Skeletal muscle satellite cell (primary cell): Measurements from ENCODE around the gene SFSWAP.

ENCODE experiments used
- H3K27me3 ChIP-seq: 2 replicates; pipeline ENCODE4 v1.7.0; 2013; ENCODE audit warnings: low read length; ENCODE audit not compliant: control insufficient read depth, insufficient read depth
- H3K36me3 ChIP-seq: 2 replicates; pipeline ENCODE4 v1.7.0; 2013; ENCODE audit warnings: mild to moderate bottlenecking, control low read depth, low read length; ENCODE audit not compliant: insufficient read depth
- H3K4me1 ChIP-seq: 2 replicates; pipeline ENCODE4 v1.7.0; 2013; ENCODE audit warnings: low read length; ENCODE audit not compliant: control insufficient read depth, insufficient read depth
- H3K4me2 ChIP-seq: 2 replicates; pipeline ENCODE4 v1.7.0; 2013; ENCODE audit warnings: mild to moderate bottlenecking, low read length
- H3K4me3 ChIP-seq: 2 replicates; pipeline ENCODE4 v1.7.0; 2013; ENCODE audit warnings: low read length
- H3K9ac ChIP-seq: 2 replicates; pipeline ENCODE4 v1.7.0; 2013; ENCODE audit warnings: mild to moderate bottlenecking, low read depth, low read length, moderate library complexity
- H3K9me3 ChIP-seq: replicated peaks from 2 replicates; pipeline ENCODE4 v1.7.0; 2013; ENCODE audit warnings: mild to moderate bottlenecking, control low read depth, low read length

SFSWAP gene

DNA sequence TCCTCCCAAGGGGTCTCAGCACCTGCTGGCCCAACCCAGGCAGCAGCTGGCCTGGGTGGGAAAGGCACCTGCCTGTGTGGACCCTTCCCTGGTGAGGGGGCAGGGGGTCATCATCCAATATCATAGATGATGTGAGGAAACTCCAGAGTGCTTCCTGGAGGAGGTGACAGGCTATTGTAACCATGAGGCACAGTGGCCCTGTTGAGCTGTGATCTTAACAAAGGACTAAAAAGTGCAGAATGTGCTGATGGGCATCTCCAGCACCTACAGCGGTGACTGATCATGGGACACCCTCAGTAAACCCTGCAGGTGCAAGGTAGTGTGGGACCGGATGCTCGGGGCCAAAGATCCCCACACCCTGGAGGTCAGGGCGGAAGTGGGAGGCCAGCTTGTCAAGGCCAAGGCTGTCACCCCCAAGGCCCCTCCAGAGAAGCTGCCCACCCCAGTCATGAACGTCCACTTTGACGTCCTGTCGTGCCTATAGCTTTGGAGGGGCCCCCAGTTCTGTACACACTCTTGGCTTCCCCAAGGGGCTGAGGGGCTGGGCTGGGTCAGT, 124.8 kb downstream of the SFSWAP start:
- no peak overlapping the region for H3K4me3 ChIP-seq
- H3K4me1 ChIP-seq: peaks cover 11% of the 10 kb centered on the region
- H3K9me3 ChIP-seq: no peaks in the 10 kb centered on the region
- H3K27me3 ChIP-seq: no peaks in the 10 kb centered on the region
- no peak overlapping the region for H3K4me2 ChIP-seq
- H3K9ac ChIP-seq: no peak overlapping the region
- no peaks in the 10 kb centered on the region for H3K36me3 ChIP-seq

DNA sequence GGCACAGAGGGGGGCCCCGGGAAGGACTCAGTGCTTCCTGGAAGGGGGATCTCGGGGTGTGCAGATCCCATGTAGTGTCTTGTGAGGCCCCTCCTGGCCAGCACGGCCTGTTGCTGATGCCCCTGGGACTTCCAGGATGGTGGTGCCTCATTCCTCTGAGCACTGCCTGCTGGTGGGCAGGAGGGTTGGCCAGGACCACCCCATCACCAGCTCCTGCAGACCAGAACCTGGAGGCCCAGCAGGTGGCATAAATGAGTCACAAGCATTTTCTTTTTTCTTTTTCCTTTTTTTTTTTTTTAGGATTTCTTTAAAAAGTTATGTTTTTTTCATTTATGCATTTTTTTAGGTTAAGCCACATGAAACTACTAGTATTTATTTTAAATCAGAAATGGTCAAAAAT, 125.3 kb downstream of the SFSWAP start:
- Histone ChIP-seq H3K4me3 (no peak overlapping the region), H3K36me3 (no peaks in the 10 kb centered on the region), H3K9me3 (no peaks in the 10 kb centered on the region), H3K4me2 (no peak overlapping the region), H3K4me1 (peaks cover 10% of the 10 kb centered on the region), H3K9ac (no peak overlapping the region), H3K27me3 (no peaks in the 10 kb centered on the region)

GRCh38 chr12:131836714-131837397, 126.0 kb downstream of the SFSWAP start:
- H3K4me1 ChIP-seq: peaks cover 6% of the 10 kb centered on the region
- H3K9me3 ChIP-seq: no peaks in the 10 kb centered on the region
- H3K9ac ChIP-seq: no peak overlapping the region
- H3K36me3 ChIP-seq: peaks cover 2% of the 10 kb centered on the region
- H3K27me3 ChIP-seq: no peaks in the 10 kb centered on the region
- H3K4me2 ChIP-seq: no peak overlapping the region
- H3K4me3 ChIP-seq: no peak overlapping the region

DNA sequence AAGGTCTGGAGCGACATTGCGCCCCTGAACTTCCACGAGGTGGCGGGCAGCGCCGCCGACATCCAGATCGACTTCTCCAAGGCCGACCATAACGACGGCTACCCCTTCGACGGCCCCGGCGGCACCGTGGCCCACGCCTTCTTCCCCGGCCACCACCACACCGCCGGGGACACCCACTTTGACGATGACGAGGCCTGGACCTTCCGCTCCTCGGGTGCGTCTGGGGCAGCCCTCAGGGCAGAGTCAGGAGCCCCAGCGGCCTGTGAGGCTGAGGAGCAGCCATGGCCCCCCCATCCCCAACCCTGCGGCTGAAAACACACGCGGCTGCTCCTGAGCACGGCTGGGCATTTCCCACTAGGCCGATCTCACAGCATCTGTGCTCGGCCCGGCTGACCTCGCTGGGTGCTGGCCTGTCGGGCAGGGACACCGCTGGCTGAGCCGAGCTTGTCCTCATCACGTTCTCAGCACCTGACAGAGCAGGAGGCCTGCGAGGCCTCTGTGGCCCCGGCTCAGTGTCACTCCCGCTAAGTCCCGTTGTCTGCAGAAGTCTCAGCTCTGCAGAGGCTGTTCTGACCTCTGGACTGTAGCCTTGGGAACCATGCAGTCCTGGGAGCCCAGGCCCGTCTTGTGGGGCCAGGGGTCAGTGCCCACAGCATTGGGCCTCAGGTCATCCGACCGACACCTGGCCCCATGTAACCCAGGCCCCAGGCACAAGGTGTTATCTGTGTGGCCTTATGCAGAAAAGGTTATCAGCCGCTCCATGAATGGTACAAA, 129.9 kb downstream of the SFSWAP start:
- H3K36me3 ChIP-seq: peaks cover 5% of the 10 kb centered on the region
- no peaks in the 10 kb centered on the region for H3K27me3 ChIP-seq
- H3K4me1 ChIP-seq: no peaks in the 10 kb centered on the region
- no peak overlapping the region for H3K4me2 ChIP-seq
- H3K9me3 ChIP-seq: no peaks in the 10 kb centered on the region
- H3K9ac ChIP-seq: no peak overlapping the region
- H3K4me3 ChIP-seq: no peak overlapping the region

- Histone ChIP-seq H3K9me3 (no peaks in the 10 kb centered on the region), H3K9ac (no peak overlapping the region), H3K4me1 (no peaks in the 10 kb centered on the region), H3K36me3 (peaks cover 5% of the 10 kb centered on the region), H3K4me3 (no peak overlapping the region), H3K27me3 (no peaks in the 10 kb centered on the region), H3K4me2 (no peak overlapping the region)
Measured at GRCh38 chr12:131841547-131841946, 130.7 kb downstream of the SFSWAP start.

DNA sequence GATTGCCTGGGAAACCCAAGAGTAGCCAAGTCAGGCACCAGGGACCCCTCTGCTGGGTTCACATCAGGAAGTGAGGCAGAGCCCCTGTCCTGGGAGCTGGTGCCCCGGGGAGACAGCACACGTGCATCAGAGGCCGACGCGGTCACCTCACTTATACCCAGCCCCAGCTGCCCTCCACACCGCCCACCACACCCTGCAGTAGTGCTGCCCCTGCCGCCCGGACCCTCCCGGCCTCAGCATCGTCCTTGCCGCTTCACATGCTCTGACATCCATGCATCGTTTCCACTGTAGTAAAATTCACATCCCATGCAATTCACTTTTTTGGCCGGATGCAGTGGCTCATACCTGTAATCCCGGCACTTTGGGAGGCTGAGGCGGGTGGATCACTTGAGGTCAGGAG, 131.3 kb downstream of the SFSWAP start:
- H3K4me1 ChIP-seq: no peaks in the 10 kb centered on the region
- H3K4me3 ChIP-seq: no peak overlapping the region
- H3K9ac ChIP-seq: no peak overlapping the region
- H3K9me3 ChIP-seq: no peaks in the 10 kb centered on the region
- peaks cover 5% of the 10 kb centered on the region for H3K36me3 ChIP-seq
- H3K4me2 ChIP-seq: no peak overlapping the region
- H3K27me3 ChIP-seq: no peaks in the 10 kb centered on the region

DNA sequence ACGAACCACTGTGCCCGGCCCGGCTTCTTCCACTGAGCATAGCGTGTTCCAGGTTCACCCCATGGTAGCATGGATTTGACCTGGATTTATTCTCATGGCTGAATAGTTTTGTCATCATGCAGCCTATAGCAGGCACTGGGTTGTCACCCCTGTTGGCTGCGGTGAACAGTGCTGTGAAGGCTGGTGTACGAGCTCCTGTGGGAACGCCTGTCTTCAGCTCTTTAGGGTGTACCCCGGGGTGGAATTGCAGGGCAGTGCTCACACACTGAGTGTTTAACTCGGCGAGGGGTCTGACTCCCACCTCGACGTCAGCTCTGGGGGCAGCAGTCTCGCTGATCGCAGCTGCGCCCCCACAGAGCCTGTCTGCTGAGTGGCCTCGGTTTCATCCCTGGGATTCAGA, 132.6 kb downstream of the SFSWAP start:
- Histone ChIP-seq H3K9ac (no peak overlapping the region), H3K4me2 (no peak overlapping the region), H3K4me1 (no peaks in the 10 kb centered on the region), H3K27me3 (no peaks in the 10 kb centered on the region), H3K9me3 (no peaks in the 10 kb centered on the region), H3K36me3 (peaks cover 5% of the 10 kb centered on the region), H3K4me3 (no peak overlapping the region)

DNA sequence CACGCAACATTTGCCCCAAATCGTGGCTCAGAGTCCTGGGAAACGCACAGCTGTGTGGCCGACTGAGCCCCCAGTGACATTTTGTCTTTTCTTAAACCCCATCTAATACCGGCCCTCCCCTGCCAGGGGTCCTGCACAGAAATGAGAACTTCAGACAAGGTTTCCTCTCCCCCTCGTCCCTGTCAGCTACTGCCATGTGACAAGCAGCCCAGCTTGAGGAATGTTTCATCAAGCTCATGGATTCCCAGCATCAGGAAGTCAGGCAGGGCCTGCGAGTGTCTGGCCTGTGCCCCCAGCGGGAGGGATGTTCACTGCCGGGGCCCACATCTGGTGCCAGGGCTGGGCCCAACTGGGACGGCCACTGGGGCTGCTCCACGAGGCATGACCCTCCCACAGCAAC, 133.2 kb downstream of the SFSWAP start:
- no peak overlapping the region for H3K4me3 ChIP-seq
- H3K4me1 ChIP-seq: no peaks in the 10 kb centered on the region
- no peaks in the 10 kb centered on the region for H3K27me3 ChIP-seq
- no peaks in the 10 kb centered on the region for H3K9me3 ChIP-seq
- no peak overlapping the region for H3K9ac ChIP-seq
- peaks cover 5% of the 10 kb centered on the region for H3K36me3 ChIP-seq
- no peak overlapping the region for H3K4me2 ChIP-seq

GRCh38 chr12:131844656-131845055, 133.8 kb downstream of the SFSWAP start:
- H3K4me1 ChIP-seq: no peaks in the 10 kb centered on the region
- H3K4me3 ChIP-seq: no peak overlapping the region
- no peaks in the 10 kb centered on the region for H3K27me3 ChIP-seq
- H3K4me2 ChIP-seq: no peak overlapping the region
- H3K36me3 ChIP-seq: peaks cover 5% of the 10 kb centered on the region
- H3K9ac ChIP-seq: no peak overlapping the region
- no peaks in the 10 kb centered on the region for H3K9me3 ChIP-seq

GRCh38 chr12:131845121-131845520, 134.2 kb downstream of the SFSWAP start:
- no peak overlapping the region for H3K4me2 ChIP-seq
- no peaks in the 10 kb centered on the region for H3K4me1 ChIP-seq
- no peaks in the 10 kb centered on the region for H3K9me3 ChIP-seq
- H3K9ac ChIP-seq: no peak overlapping the region
- peaks cover 5% of the 10 kb centered on the region for H3K36me3 ChIP-seq
- H3K27me3 ChIP-seq: no peaks in the 10 kb centered on the region
- no peak overlapping the region for H3K4me3 ChIP-seq

- Histone ChIP-seq H3K27me3 (no peaks in the 10 kb centered on the region), H3K9ac (no peak overlapping the region), H3K4me1 (peaks cover 7% of the 10 kb centered on the region), H3K36me3 (no peaks in the 10 kb centered on the region), H3K4me3 (no peak overlapping the region), H3K4me2 (no peak overlapping the region), H3K9me3 (no peaks in the 10 kb centered on the region)
Measured at GRCh38 chr12:131847456-131847855, 136.6 kb downstream of the SFSWAP start.
